Measurements from ENCODE around the gene BLVRA.
"Not testable (repeated sequence)": the region's sequence is repeated elsewhere in the genome, so short reads cannot be mapped to it uniquely, and the experiment has no call there.

The BLVRA gene, protein sequence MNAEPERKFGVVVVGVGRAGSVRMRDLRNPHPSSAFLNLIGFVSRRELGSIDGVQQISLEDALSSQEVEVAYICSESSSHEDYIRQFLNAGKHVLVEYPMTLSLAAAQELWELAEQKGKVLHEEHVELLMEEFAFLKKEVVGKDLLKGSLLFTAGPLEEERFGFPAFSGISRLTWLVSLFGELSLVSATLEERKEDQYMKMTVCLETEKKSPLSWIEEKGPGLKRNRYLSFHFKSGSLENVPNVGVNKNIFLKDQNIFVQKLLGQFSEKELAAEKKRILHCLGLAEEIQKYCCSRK

DNA sequence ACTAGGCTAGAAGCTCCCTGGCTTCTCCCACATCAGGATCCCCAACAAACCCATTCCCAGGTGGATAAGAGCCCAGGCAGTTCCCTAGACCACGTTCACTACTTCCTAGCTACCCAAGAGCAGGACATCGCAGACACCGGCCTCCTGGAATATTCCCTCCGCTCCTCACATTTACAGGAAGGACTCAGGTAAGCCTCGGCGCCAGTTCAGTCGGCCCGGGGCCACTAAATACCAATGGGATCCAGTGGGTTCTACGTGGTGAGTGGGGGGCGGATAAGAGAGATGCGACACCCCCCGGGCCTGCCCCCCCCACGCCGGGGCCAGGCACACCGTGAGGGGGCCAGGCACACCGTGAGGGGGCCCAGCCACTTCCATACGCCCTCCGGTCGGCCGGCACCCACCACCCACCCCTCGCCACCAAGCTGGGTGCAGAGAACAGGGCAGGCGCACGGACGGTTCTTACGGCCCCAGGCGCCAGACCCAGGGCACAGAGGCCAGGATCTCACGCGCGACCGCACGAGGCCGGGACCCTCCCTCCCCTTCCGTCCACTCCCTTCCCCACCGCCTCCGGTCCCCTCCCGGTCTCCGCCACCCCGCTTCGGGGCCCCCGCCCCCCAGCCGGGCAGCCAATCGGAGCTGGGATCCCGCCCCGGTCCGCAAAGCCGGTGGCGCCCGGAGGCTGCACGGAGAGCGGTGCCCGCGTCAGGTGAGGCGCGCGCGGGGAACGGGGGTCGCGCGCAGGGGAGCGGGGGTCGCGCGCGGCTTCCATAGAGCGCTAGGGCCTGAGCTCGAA lies at the start of gene BLVRA:
TSS of gene BLVRA (plus strand) at position 652 of the 793 bp plus-strand sequence. CDS start 12,479 bp downstream, outside the sequence.
- peak; percentile 64 for DNase-seq

DNA sequence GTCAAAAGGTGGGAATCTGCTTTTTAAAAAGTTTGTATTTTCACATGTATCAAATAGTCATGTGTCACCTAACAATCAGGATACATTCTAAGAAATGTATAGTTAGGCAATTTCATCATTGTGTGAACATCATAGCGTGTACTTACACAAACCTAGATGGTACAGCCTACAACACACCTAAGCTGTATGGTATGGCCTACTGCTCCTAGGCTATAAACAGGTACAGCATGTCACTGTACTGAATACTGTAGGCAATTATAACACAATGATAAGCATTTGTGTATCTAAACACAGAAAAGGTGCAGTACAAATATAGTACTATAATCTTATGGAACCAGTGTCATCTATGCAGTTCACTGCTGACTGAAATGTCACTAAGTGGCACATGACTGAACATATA lies 47.0 kb upstream of the BLVRA start:
- no peak for DNase-seq

DNA sequence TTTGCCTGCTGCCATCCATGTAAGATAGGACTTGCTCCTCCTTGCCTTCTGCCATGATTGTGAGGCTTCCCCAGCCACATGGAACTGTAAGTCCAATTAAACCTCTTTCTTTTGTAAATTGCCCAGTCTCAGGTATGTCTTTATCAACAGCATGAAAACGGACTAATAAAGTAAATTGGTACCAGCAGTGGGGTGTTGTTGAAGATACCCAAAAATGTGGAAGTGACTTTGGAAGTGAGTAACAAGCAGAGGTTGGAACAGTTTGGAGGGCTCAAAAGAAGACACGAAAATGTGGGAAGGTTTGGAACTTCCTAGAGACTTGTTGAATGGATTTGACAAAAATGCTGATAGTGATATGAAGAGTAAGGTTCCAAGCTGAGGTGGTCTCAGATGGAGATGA lies 42.5 kb upstream of the BLVRA start:
- DNase-seq: not testable (repeated sequence)

DNA sequence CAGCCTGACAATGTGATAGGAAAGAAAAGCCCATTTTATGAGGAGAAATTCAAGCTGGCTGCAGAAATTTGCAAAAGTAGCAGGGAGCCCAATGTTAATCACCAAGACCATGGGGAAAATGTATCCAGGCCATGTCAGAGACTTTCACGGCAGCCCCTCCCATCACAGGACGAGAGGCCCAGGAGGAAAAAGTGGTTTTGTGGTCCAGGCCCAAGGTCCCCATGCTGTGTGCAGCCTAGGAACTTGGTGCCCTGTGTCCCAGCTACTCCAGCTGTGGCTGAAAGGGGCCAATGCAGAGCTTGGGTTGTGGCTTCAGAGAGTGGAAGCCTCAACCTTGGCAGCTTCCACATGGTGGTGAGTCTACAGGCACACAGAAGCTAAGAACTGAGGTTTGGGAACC lies 41.9 kb upstream of the BLVRA start:
- DNase-seq: no peak

DNA sequence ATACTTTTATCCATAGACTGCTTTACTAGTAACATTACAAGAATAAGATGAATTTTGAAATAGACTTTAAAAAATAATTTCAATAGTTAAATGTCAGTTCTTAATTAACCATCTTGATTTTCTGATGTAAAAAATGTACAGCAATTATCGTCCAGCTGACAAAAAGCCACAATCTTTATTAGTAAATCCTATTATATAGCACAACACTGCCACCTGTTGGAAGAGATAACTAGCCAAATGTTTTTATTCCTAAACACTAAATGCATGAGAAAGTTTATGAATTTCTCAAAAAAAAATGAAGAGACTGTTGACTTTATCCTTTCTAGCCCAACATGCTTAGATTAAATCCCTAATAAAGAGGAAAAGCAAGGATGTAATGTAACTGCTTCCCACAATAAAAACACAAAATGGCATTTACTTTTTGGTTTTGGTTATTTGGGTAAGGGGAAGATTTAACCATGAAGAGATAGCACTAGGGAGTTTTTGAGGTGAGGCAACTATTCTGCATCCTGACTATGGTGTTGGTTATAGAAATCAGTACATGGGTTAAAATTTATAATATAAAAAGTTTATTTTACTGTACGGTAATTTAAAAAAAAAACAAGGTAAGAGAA lies 37.2 kb upstream of the BLVRA start:
- DNase-seq: no peak

- DNase-seq: no peak
These were observed 35.5 kb upstream of the BLVRA start for GRCh38 chr7:43723007-43723341.

DNA sequence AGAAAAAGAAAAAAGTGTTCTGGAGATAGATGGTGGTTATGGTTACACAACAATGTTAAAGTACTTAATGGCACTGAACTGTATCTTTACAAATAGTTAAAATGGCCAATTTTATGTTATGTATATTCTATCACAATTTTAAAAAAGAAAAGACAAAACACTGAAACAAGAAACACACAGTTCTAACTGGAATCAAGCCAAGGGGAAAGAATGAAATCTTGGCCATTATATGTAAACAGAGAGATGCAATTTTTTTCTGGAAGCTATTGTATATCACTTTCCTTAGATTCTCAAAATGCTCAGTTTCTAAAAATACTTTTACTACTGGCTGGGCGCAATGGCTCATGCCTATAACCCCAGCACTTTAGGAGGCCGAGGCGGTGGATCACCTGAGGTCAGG lies 33.2 kb upstream of the BLVRA start:
- no peak for DNase-seq

- no peak for DNase-seq
These were observed 32.0 kb upstream of the BLVRA start for GRCh38 chr7:43726466-43726865.

DNA sequence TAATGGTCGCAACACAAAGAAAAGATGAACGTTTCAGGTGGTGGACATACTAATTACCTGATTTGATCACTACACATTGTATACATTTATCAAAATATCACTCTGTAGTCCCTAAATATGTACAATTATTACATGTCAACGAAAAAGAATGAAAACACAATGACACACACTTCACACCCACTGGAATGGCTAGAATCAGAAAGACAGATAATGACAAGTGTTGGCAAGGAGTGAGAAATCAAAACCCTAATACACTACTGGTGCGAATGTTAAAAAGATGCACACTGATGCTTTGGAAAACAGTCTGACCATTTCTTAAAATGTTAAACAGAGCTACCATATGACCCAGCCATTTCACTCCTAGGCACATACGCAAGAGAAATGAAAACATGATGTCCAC lies 31.5 kb upstream of the BLVRA start:
- DNase-seq: no peak

DNA sequence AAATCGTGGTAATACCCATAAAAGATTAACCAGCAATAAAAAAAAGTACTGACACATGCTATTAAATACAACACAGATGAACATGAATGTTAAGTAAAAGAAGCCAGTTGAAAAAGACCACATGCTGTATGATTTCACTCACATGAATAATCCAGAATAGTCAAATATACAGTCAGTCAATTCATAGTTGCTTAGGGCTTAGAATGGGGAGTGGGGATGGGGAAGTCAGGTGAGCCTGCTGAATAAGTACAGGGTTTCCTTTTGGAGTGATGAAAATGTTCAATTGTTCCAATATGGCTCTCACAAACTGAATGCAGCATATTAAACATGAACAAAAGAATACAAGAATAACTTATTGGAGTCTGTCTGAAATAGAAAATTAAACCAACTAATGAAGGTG lies 31.0 kb upstream of the BLVRA start:
- no peak for DNase-seq

DNA sequence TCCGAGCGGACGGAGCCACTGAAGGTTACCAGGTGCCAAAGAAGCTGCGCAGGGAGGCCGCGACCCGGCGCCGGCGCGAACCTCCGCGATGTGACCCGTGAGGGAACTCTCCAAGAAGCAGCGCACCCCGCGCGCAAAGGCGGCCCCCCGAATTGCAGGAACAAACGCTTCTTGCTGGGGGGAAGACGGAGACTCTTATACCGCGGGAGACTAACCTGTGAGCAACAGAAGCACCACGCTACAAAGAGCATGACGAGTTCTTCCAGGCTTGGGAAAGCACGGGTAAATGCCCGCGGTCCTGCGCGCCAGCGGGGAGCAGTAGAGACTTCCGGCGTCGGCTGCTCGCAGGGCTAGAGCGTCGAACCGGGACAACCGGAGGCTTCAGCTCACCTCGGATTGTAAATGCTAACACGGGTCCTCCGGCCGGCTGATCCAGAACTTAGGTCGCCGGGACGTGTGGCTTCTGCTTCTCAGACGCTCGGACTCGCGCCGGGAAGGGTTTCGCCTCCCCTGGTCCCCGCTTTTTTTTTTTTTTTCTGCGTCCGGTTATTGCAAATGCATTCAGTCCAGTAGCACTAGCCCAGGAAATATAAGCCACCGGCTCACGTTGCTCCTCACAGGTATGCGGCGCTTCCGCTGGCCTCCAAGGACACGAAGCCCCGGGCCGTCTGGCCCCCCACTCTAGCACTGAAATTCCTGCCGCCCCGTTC lies 29.1 kb upstream of the BLVRA start, which contains the start of gene COA1:
TSS of gene COA1 (minus strand) at position 310 of the 710 bp plus-strand sequence. CDS start 80,909 bp downstream, outside the sequence.
- DNase-seq: peak; percentile 76

GRCh38 chr7:43729924-43730248 lies 28.6 kb upstream of the BLVRA start:
- DNase-seq: no peak

GRCh38 chr7:43731494-43731893 lies 27.0 kb upstream of the BLVRA start:
- DNase-seq: not testable (repeated sequence)

GRCh38 chr7:43734575-43735332 lies 23.7 kb upstream of the BLVRA start:
- not testable (repeated sequence) for DNase-seq

- DNase-seq: peak; percentile 1
These were observed 23.1 kb upstream of the BLVRA start for GRCh38 chr7:43735403-43735801.

- peak; percentile 14 for DNase-seq
These were observed 22.5 kb upstream of the BLVRA start for GRCh38 chr7:43735802-43736603.

- no peak for DNase-seq
These were observed 20.9 kb upstream of the BLVRA start for GRCh38 chr7:43737467-43738127.

- DNase-seq: no peak
These were observed 15.8 kb upstream of the BLVRA start for GRCh38 chr7:43742692-43743091.

GRCh38 chr7:43747328-43748105 lies 11.0 kb upstream of the BLVRA start:
- DNase-seq: no peak

DNA sequence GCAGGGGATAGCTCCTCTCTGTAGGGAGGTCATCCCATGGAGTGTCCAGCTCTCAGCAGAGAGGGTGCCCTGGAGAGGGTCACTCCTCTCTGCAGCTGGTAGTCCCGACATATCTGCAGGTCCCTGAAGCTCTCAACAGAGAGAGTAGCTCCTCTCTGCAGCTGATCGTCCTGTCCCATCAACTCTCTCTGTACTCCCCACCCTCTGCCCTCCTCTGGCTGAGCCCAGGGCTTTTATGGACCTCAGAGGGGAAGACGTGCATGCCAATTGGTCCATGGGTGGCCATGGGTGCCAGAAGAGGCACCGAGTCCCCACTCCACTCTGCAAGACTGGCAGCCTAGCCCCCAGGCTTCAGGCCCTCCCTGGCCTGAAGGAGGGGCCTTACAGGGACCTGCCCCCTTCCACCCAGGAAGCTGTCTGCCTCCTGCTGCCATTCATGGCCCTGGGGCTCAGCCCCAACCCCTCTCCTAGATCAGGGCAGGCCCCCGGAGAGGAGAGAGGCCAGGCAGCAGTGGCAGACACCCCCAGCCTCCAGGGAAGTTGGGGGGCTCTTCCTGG lies 9.0 kb upstream of the BLVRA start:
- no peak for DNase-seq
